SK-N-SH treated with all-trans-retinoic acid at 6 μM for 48 hours (cell line): Measurements from ENCODE around the gene TPP2.

Source experiments
- ATAC-seq: fragments of 200-7000 bp; cut with Tn5 transposase; 3 replicates; pipeline ENCODE4 v1.9.1; 2020; ENCODE audit warnings: mild to moderate bottlenecking, moderate library complexity
- ARNTL ChIP-seq: fragments of 450-650 bp; formaldehyde crosslinking; IDR thresholded peaks from 2 replicates; pipeline ENCODE4 v1.5.0; 2020; ENCODE audit warnings: low read depth, mild to moderate bottlenecking, moderate library complexity, borderline replicate concordance
- BACH2 ChIP-seq: fragments of 250-450 bp; sonication (Bioruptor Pico); IDR thresholded peaks from 2 replicates; pipeline ENCODE4 v1.9.0; 2021; ENCODE audit warnings: mild to moderate bottlenecking, borderline replicate concordance
- CREB5 ChIP-seq: fragments of 250-450 bp; sonication (Bioruptor Pico); IDR thresholded peaks from 2 replicates; pipeline ENCODE4 v1.5.1; 2020; ENCODE audit warnings: low read depth, mild to moderate bottlenecking, moderate library complexity
- CSDC2 ChIP-seq: fragments of 250-450 bp; sonication (Bioruptor Pico); IDR thresholded peaks from 2 replicates; pipeline ENCODE4 v1.5.0; 2020; ENCODE audit warnings: mild to moderate bottlenecking, moderate library complexity
- ESRRG ChIP-seq: fragments of 250-450 bp; sonication (Bioruptor Pico); IDR thresholded peaks from 2 replicates; pipeline ENCODE4 v1.6.1; 2021; ENCODE audit warnings: mild to moderate bottlenecking
- GLIS3 ChIP-seq: fragments of 250-450 bp; sonication (Bioruptor Pico); IDR thresholded peaks from 2 replicates; pipeline ENCODE4 v1.5.0; 2020; ENCODE audit warnings: mild to moderate bottlenecking, moderate library complexity
- ISL1 ChIP-seq: fragments of 250-450 bp; sonication (Bioruptor Pico); IDR thresholded peaks from 2 replicates; pipeline ENCODE4 v2.1.2; 2022; ENCODE audit warnings: mild to moderate bottlenecking, moderate library complexity
- OSR1 ChIP-seq: fragments of 250-450 bp; sonication (Bioruptor Pico); IDR thresholded peaks from 2 replicates; pipeline ENCODE4 v1.8.0; 2022; ENCODE audit warnings: moderate library complexity, mild to moderate bottlenecking, inconsistent platforms
- PATZ1 ChIP-seq: fragments of 250-450 bp; sonication (Bioruptor Pico); IDR thresholded peaks from 2 replicates; pipeline ENCODE4 v1.8.0; 2020; ENCODE audit warnings: mild to moderate bottlenecking, moderate library complexity, borderline replicate concordance
- POU6F1 ChIP-seq: fragments of 250-450 bp; sonication (Bioruptor Pico); IDR thresholded peaks from 2 replicates; pipeline ENCODE4 v1.8.0; 2021; ENCODE audit warnings: low read depth, mild to moderate bottlenecking, moderate library complexity, borderline replicate concordance
- PPARA ChIP-seq: fragments of 250-450 bp; sonication (Bioruptor Pico); IDR thresholded peaks from 2 replicates; pipeline ENCODE4 v1.5.0; 2020; ENCODE audit warnings: mild to moderate bottlenecking, borderline replicate concordance
- RARB ChIP-seq: fragments of 250-450 bp; sonication (Bioruptor Pico); IDR thresholded peaks from 2 replicates; pipeline ENCODE4 v1.8.0; 2021; ENCODE audit warnings: mild to moderate bottlenecking, moderate library complexity
- SNAI2 ChIP-seq: fragments of 250-450 bp; sonication (Bioruptor Pico); IDR thresholded peaks from 2 replicates; pipeline ENCODE4 v1.5.0; 2020; ENCODE audit warnings: mild to moderate bottlenecking, moderate library complexity
- TOX ChIP-seq: fragments of 250-450 bp; sonication (Bioruptor Pico); IDR thresholded peaks from 2 replicates; pipeline ENCODE4 v1.8.0; 2021; ENCODE audit warnings: mild to moderate bottlenecking, moderate library complexity, borderline replicate concordance
- TSHZ2 ChIP-seq: fragments of 250-450 bp; sonication (Bioruptor Pico); IDR thresholded peaks from 2 replicates; pipeline ENCODE4 v1.5.0; 2020; ENCODE audit warnings: mild to moderate bottlenecking, moderate library complexity
- ZFP3 ChIP-seq: fragments of 250-450 bp; sonication (Bioruptor Pico); IDR thresholded peaks from 2 replicates; pipeline ENCODE4 v1.5.0; 2020; ENCODE audit warnings: mild to moderate bottlenecking, moderate library complexity
- ZFP30 ChIP-seq: fragments of 450-650 bp; formaldehyde crosslinking; IDR thresholded peaks from 2 replicates; pipeline ENCODE4 v1.5.0; 2022; ENCODE audit warnings: mild to moderate bottlenecking, moderate library complexity
- ZNF565 ChIP-seq: fragments of 450-650 bp; formaldehyde crosslinking; conservative IDR thresholded peaks from 2 replicates; pipeline ENCODE4 v1.5.0; 2020; ENCODE audit warnings: low read depth, mild to moderate bottlenecking, moderate library complexity
- ZNF70 ChIP-seq: fragments of 450-650 bp; formaldehyde crosslinking; IDR thresholded peaks from 2 replicates; pipeline ENCODE4 v1.5.0; 2020; ENCODE audit warnings: mild to moderate bottlenecking, moderate library complexity

The TPP2 gene

GRCh38 chr13:102657630-102658029, 60.8 kb downstream of the TPP2 start:
- no peak for TF ChIP-seq ISL1 (CRISPR knock-in tag)
- TF ChIP-seq ZNF70 (CRISPR knock-in tag): no peak
- no peak for TF ChIP-seq PPARA (CRISPR knock-in tag)
- no peak for TF ChIP-seq RARB (CRISPR knock-in tag)
- TF ChIP-seq PATZ1: no peak
- TF ChIP-seq CSDC2 (CRISPR knock-in tag): no peak
- no peak for TF ChIP-seq ZNF565
- no peak for TF ChIP-seq POU6F1 (CRISPR knock-in tag)
- TF ChIP-seq ESRRG (CRISPR knock-in tag): no peak
- no peak for ATAC-seq

GRCh38 chr13:102658660-102659059, 61.9 kb downstream of the TPP2 start:
- TF ChIP-seq BACH2 (CRISPR knock-in tag) (no peak), TOX (no peak), OSR1 (CRISPR knock-in tag) (no peak), SNAI2 (no peak), ZFP3 (no peak), GLIS3 (CRISPR knock-in tag) (no peak), TSHZ2 (CRISPR knock-in tag) (no peak), ZFP30 (CRISPR knock-in tag) (no peak), ESRRG (CRISPR knock-in tag) (no peak), PPARA (CRISPR knock-in tag) (no peak), POU6F1 (CRISPR knock-in tag) (no peak), ARNTL (no peak)
- TF ChIP-seq, all 23 proteins: peak for 0
- ATAC-seq: no peak

- no peak for TF ChIP-seq SNAI2
- TF ChIP-seq TSHZ2 (CRISPR knock-in tag): no peak
- no peak for TF ChIP-seq ISL1 (CRISPR knock-in tag)
- TF ChIP-seq POU6F1 (CRISPR knock-in tag): no peak
- no peak for TF ChIP-seq ZNF565
- TF ChIP-seq PATZ1: no peak
- TF ChIP-seq OSR1 (CRISPR knock-in tag): no peak
- no peak for TF ChIP-seq CREB5
- ATAC-seq: no peak
Measured at GRCh38 chr13:102659168-102659713, 62.5 kb downstream of the TPP2 start.
